ENCODE results near the gene MITF. TPM values are rescaled to one million over a fixed set of nuclear protein-coding genes. Genes with fewer than 3 reads are reported as not detected.
A peak's percentile ranks its signal among the peaks of the same experiment; 100 is the strongest.

MITF gene
- total RNA-seq, 2 donors from 2014 or later: 0.28 TPM; not detected in 1

- no peak overlapping the region for H3K27ac Mint-ChIP-seq
- no peaks in the 10 kb centered on the region for H3K36me3 Mint-ChIP-seq
- no peaks in the 10 kb centered on the region for H3K4me1 Mint-ChIP-seq (ENCODE audit: low read depth in 2 of 2)
- H3K9me3 Mint-ChIP-seq: no peaks in the 10 kb centered on the region
- no peak for ATAC-seq
- peak overlapping the region; percentile 8 for H3K4me3 Mint-ChIP-seq
- no peak for DNase-seq (ENCODE audit: low spot score)
- peaks cover 32 to 37% of the 10 kb centered on the region in 2 donors for H3K27me3 Mint-ChIP-seq
These were observed 1.1 kb downstream of the MITF start for GRCh38 chr3:69740103-69741021.

- ATAC-seq (no peak), DNase-seq (ENCODE audit: low spot score) (no peak)
- Mint-ChIP-seq H3K4me3 (no peak overlapping the region), H3K27ac (no peak overlapping the region), H3K36me3 (no peaks in the 10 kb centered on the region), H3K4me1 (ENCODE audit: low read depth in 2 of 2) (no peaks in the 10 kb centered on the region), H3K9me3 (no peaks in the 10 kb centered on the region), H3K27me3 (peaks cover 26 to 37% of the 10 kb centered on the region in 2 donors)
These were observed 1.9 kb downstream of the MITF start for GRCh38 chr3:69741032-69741767.

- no peaks in the 10 kb centered on the region for H3K4me1 Mint-ChIP-seq (ENCODE audit: low read depth in 2 of 2)
- H3K9me3 Mint-ChIP-seq: no peaks in the 10 kb centered on the region
- no peaks in the 10 kb centered on the region for H3K36me3 Mint-ChIP-seq
- ATAC-seq (no peak), DNase-seq (ENCODE audit: low spot score) (no peak)
- H3K4me3 Mint-ChIP-seq: no peak overlapping the region
- no peak overlapping the region for H3K27ac Mint-ChIP-seq
- H3K27me3 Mint-ChIP-seq: peaks cover 22 to 30% of the 10 kb centered on the region in 2 donors
These were observed 3.1 kb downstream of the MITF start for GRCh38 chr3:69742391-69742790.

GRCh38 chr3:69743975-69744906, 5.0 kb downstream of the MITF start:
- Mint-ChIP-seq H3K4me1 (ENCODE audit: low read depth in 2 of 2) (peaks cover 0 to 4% of the 10 kb centered on the region in 2 donors), H3K4me3 (no peak overlapping the region), H3K27ac (no peak overlapping the region), H3K9me3 (no peaks in the 10 kb centered on the region), H3K36me3 (no peaks in the 10 kb centered on the region), H3K27me3 (peaks cover 11 to 20% of the 10 kb centered on the region in 2 donors)
- no peak for DNase-seq (ENCODE audit: low spot score)
- ATAC-seq: no peak

GRCh38 chr3:69745505-69745904, 6.2 kb downstream of the MITF start:
- Mint-ChIP-seq H3K36me3 (no peaks in the 10 kb centered on the region), H3K4me1 (ENCODE audit: low read depth in 2 of 2) (peaks cover 0 to 4% of the 10 kb centered on the region in 2 donors)

GRCh38 chr3:69746119-69746518, 6.9 kb downstream of the MITF start:
- peaks cover 3 to 11% of the 10 kb centered on the region in 2 donors for H3K27me3 Mint-ChIP-seq
- no peaks in the 10 kb centered on the region for H3K9me3 Mint-ChIP-seq
- no peaks in the 10 kb centered on the region for H3K36me3 Mint-ChIP-seq
- H3K27ac Mint-ChIP-seq: no peak overlapping the region
- H3K4me3 Mint-ChIP-seq: no peak overlapping the region
- peaks cover 0 to 4% of the 10 kb centered on the region in 2 donors for H3K4me1 Mint-ChIP-seq (ENCODE audit: low read depth in 2 of 2)
- ATAC-seq (no peak), DNase-seq (ENCODE audit: low spot score) (no peak)

More at GRCh38 chr3:69745505-69745904, 6.2 kb downstream of the MITF start:
- Mint-ChIP-seq H3K27me3 (peaks cover 10 to 17% of the 10 kb centered on the region in 2 donors), H3K4me3 (no peak overlapping the region), H3K27ac (no peak overlapping the region), H3K9me3 (no peaks in the 10 kb centered on the region)
- DNase-seq (ENCODE audit: low spot score) (no peak), ATAC-seq (no peak)

- Mint-ChIP-seq H3K9me3 (peaks cover 3% of the 10 kb centered on the region), H3K4me3 (no peak overlapping the region), H3K36me3 (no peaks in the 10 kb centered on the region), H3K27me3 (no peaks in the 10 kb centered on the region), H3K27ac (no peak overlapping the region), H3K4me1 (ENCODE audit: low read depth in 2 of 2) (peaks cover 0 to 4% of the 10 kb centered on the region in 2 donors)
- ATAC-seq (no peak), DNase-seq (ENCODE audit: low spot score) (no peak)
These were observed 8.4 kb downstream of the MITF start for GRCh38 chr3:69747511-69748258.

- ATAC-seq (no peak), DNase-seq (ENCODE audit: low spot score) (no peak)
- H3K4me1 Mint-ChIP-seq (ENCODE audit: low read depth in 2 of 2): peaks cover 0 to 4% of the 10 kb centered on the region in 2 donors
- no peak overlapping the region for H3K4me3 Mint-ChIP-seq
- H3K9me3 Mint-ChIP-seq: peaks cover 3% of the 10 kb centered on the region
- no peaks in the 10 kb centered on the region for H3K27me3 Mint-ChIP-seq
- no peak overlapping the region for H3K27ac Mint-ChIP-seq
- H3K36me3 Mint-ChIP-seq: no peaks in the 10 kb centered on the region
These were observed 9.2 kb downstream of the MITF start for GRCh38 chr3:69748503-69748902.

GRCh38 chr3:69749461-69749860, 10.2 kb downstream of the MITF start:
- Mint-ChIP-seq H3K4me3 (no peak overlapping the region), H3K36me3 (no peaks in the 10 kb centered on the region), H3K9me3 (peaks cover 3% of the 10 kb centered on the region), H3K27ac (no peak overlapping the region), H3K27me3 (no peaks in the 10 kb centered on the region), H3K4me1 (ENCODE audit: low read depth in 2 of 2) (peaks cover 0 to 4% of the 10 kb centered on the region in 2 donors)
- no peak for DNase-seq (ENCODE audit: low spot score)
- ATAC-seq: no peak

GRCh38 chr3:69750549-69750948, 11.3 kb downstream of the MITF start:
- no peaks in the 10 kb centered on the region for H3K27me3 Mint-ChIP-seq
- no peak for ATAC-seq
- no peaks in the 10 kb centered on the region for H3K36me3 Mint-ChIP-seq

GRCh38 chr3:69751074-69751476, 11.8 kb downstream of the MITF start:
- H3K4me1 Mint-ChIP-seq (ENCODE audit: low read depth in 2 of 2): peaks cover 0 to 4% of the 10 kb centered on the region in 2 donors

More at GRCh38 chr3:69750549-69750948, 11.3 kb downstream of the MITF start:
- H3K4me1 Mint-ChIP-seq (ENCODE audit: low read depth in 2 of 2): peaks cover 0 to 4% of the 10 kb centered on the region in 2 donors
- no peak for DNase-seq (ENCODE audit: low spot score)
- H3K9me3 Mint-ChIP-seq: peaks cover 3% of the 10 kb centered on the region
- no peak overlapping the region for H3K27ac Mint-ChIP-seq
- no peak overlapping the region for H3K4me3 Mint-ChIP-seq

GRCh38 chr3:69752241-69752640, 13.0 kb downstream of the MITF start:
- DNase-seq (ENCODE audit: low spot score) (no peak), ATAC-seq (no peak)
- H3K4me3 Mint-ChIP-seq: no peak overlapping the region
- H3K36me3 Mint-ChIP-seq: no peaks in the 10 kb centered on the region
- peaks cover 3% of the 10 kb centered on the region for H3K9me3 Mint-ChIP-seq
- H3K27ac Mint-ChIP-seq: no peak overlapping the region
- H3K27me3 Mint-ChIP-seq: no peaks in the 10 kb centered on the region
- H3K4me1 Mint-ChIP-seq (ENCODE audit: low read depth in 2 of 2): peaks cover 0 to 4% of the 10 kb centered on the region in 2 donors

More at GRCh38 chr3:69751074-69751476, 11.8 kb downstream of the MITF start:
- no peak overlapping the region for H3K27ac Mint-ChIP-seq
- DNase-seq (ENCODE audit: low spot score) (no peak), ATAC-seq (no peak)
- H3K9me3 Mint-ChIP-seq: peaks cover 3% of the 10 kb centered on the region
- no peaks in the 10 kb centered on the region for H3K36me3 Mint-ChIP-seq
- no peaks in the 10 kb centered on the region for H3K27me3 Mint-ChIP-seq
- no peak overlapping the region for H3K4me3 Mint-ChIP-seq
